Fibroblast of lung (primary cell): Measurements from ENCODE around the gene UBE2V1.

Experiments used
- EZH2 ChIP-seq: IDR thresholded peaks from 2 replicates; pipeline ENCODE4 v1.5.1; 2012; ENCODE audit warnings: low read length, control low read depth, mild to moderate bottlenecking; ENCODE audit errors: missing control alignments
- TF ChIP-seq, protein P1 (sequence below), 2 donors: IDR thresholded peaks in 1 of 2; conservative IDR thresholded peaks in 1 of 2; 1 replicate in 1 of 2; 2 replicates in 1 of 2; pipeline ENCODE4 v1.5.1; 2011 to 2012; ENCODE audit warnings: low read length in 2 of 2, control low read depth in 1 of 2, inconsistent platforms in 1 of 2, low read depth in 1 of 2, mild to moderate bottlenecking in 1 of 2

GRCh38 chr20:50127587-50128519 lies 14.9 kb upstream of the UBE2V1 start:
- TF ChIP-seq, protein P1, sequence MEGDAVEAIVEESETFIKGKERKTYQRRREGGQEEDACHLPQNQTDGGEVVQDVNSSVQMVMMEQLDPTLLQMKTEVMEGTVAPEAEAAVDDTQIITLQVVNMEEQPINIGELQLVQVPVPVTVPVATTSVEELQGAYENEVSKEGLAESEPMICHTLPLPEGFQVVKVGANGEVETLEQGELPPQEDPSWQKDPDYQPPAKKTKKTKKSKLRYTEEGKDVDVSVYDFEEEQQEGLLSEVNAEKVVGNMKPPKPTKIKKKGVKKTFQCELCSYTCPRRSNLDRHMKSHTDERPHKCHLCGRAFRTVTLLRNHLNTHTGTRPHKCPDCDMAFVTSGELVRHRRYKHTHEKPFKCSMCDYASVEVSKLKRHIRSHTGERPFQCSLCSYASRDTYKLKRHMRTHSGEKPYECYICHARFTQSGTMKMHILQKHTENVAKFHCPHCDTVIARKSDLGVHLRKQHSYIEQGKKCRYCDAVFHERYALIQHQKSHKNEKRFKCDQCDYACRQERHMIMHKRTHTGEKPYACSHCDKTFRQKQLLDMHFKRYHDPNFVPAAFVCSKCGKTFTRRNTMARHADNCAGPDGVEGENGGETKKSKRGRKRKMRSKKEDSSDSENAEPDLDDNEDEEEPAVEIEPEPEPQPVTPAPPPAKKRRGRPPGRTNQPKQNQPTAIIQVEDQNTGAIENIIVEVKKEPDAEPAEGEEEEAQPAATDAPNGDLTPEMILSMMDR (conservative IDR thresholded peaks at IDR 0.05 in 1 of 2, IDR thresholded peaks at IDR 0.05 in 1 of 2; ENCODE audit: low read depth in 1 of 2, low read length in 2 of 2): no peak
- no peak for TF ChIP-seq EZH2
